Large intestine (tissue), 3 donors: ENCODE data around the gene ZNF678. TPM values are rescaled to one million over a fixed set of nuclear protein-coding genes. Genes with fewer than 3 reads are reported as not detected.
"Not testable (repeated sequence)": the region's sequence is repeated elsewhere in the genome, so short reads cannot be mapped to it uniquely, and the experiment has no call there.

ENCODE experiments used
- DNase-seq, 2 donors: peaks; one replicate each; pipeline versions ENCODE4 v3.0.0 to v3.0.0-alpha.2; 2013
- H3K27ac ChIP-seq: one replicate; pipeline ENCODE4 v1.5.1; 2013; ENCODE audit warnings: low read length
- H3K27me3 ChIP-seq: 2 replicates; pipeline ENCODE4 v1.6.1; 2013; ENCODE audit warnings: low read length; ENCODE audit not compliant: control insufficient read depth, insufficient read depth
- H3K36me3 ChIP-seq: 2 replicates; pipeline ENCODE4 v1.6.1; 2013; ENCODE audit warnings: low read length; ENCODE audit not compliant: control insufficient read depth, insufficient read depth
- H3K4me1 ChIP-seq: one replicate; pipeline ENCODE4 v1.6.1; 2013; ENCODE audit warnings: low read length; ENCODE audit not compliant: control insufficient read depth, insufficient read depth
- H3K4me3 ChIP-seq: one replicate; pipeline ENCODE4 v1.5.1; 2013; ENCODE audit warnings: low read length
- H3K9me3 ChIP-seq: one replicate; pipeline ENCODE4 v1.6.1; 2013; ENCODE audit warnings: mild to moderate bottlenecking, low read depth, low read length, moderate library complexity; ENCODE audit not compliant: control insufficient read depth
- WGBS: methylation state at CpG from one replicate; pipeline ENCODE4 v1.1.5; 2013; ENCODE audit warnings: low lambda C conversion rate; ENCODE audit not compliant: insufficient coverage; 5-methylcytosine and 5-hydroxymethylcytosine counted together
- polyA plus RNA-seq: library from polyadenylated mRNA; unstranded; fragments of 120-200 nt; gene quantifications from one replicate; pipeline ENCODE4 v1.2.1, GENCODE V29; 2013

ZNF678 gene
- polyA plus RNA-seq, 1 donor: 7.2 TPM

DNA sequence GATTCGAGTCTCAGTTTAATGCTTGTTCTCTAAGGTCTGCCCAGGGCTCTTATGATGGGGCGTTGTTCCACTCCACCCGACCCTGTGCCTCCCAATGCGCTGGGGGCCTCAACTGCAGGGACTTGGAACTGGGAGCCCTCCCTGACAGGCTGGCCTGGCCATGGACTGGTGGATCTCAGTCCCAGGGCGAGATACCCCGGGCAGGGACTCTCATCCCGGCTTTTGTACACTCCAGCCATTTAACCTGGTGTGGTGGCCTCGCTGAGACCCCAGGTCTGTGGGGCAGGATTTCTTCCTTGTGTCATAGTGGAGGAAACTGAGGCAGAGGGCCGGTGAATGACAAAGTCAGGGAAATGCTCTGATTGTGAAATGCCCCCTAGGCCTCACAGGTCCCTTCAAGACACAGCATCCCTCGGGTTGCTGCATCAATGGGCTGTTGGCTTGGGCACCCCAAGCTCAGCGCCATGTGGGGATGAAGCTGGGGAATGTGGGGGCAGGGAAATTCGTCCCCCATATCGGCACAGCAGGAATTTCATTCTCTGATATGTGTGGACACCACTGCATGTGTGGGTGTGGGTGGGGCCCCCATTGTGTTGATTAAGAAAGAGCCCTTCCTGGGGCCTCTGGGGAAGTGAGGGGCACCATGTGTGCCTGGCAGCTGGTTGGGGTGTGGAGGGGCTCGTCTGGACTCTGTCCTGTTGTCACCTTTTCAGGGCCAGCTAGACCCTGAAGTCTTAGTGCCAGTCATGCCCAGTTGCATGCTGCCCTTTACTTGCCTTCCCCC, 19.9 kb upstream of the ZNF678 start:
- H3K4me1 ChIP-seq: peaks cover 7% of the 10 kb centered on the region
- H3K4me3 ChIP-seq: no peak overlapping the region
- no peaks in the 10 kb centered on the region for H3K36me3 ChIP-seq
- H3K27ac ChIP-seq: no peak overlapping the region
- no peak for DNase-seq
- H3K27me3 ChIP-seq: no peaks in the 10 kb centered on the region
- no CpG with 5 or more reads among the region's 14 CpGs for WGBS
- H3K9me3 ChIP-seq: no peaks in the 10 kb centered on the region

GRCh38 chr1:227544067-227545050, 19.0 kb upstream of the ZNF678 start:
- Histone ChIP-seq H3K4me3 (no peak overlapping the region), H3K27ac (no peak overlapping the region), H3K9me3 (no peaks in the 10 kb centered on the region), H3K27me3 (no peaks in the 10 kb centered on the region), H3K36me3 (no peaks in the 10 kb centered on the region), H3K4me1 (peaks cover 7% of the 10 kb centered on the region)
- no CpG with 5 or more reads among the region's 9 CpGs for WGBS
- no peak for DNase-seq

- Histone ChIP-seq H3K4me3 (no peak overlapping the region), H3K4me1 (peaks cover 7% of the 10 kb centered on the region), H3K27ac (no peak overlapping the region), H3K36me3 (no peaks in the 10 kb centered on the region), H3K9me3 (no peaks in the 10 kb centered on the region), H3K27me3 (no peaks in the 10 kb centered on the region)
- WGBS: no CpG with 5 or more reads among the region's 5 CpGs
- no peak for DNase-seq
These were observed 18.0 kb upstream of the ZNF678 start for GRCh38 chr1:227545361-227545760.

- H3K27me3 ChIP-seq: no peaks in the 10 kb centered on the region
- no peak for DNase-seq
- no CpG with 5 or more reads among the region's 5 CpGs for WGBS
These were observed 17.3 kb upstream of the ZNF678 start for GRCh38 chr1:227546059-227546458.

DNA sequence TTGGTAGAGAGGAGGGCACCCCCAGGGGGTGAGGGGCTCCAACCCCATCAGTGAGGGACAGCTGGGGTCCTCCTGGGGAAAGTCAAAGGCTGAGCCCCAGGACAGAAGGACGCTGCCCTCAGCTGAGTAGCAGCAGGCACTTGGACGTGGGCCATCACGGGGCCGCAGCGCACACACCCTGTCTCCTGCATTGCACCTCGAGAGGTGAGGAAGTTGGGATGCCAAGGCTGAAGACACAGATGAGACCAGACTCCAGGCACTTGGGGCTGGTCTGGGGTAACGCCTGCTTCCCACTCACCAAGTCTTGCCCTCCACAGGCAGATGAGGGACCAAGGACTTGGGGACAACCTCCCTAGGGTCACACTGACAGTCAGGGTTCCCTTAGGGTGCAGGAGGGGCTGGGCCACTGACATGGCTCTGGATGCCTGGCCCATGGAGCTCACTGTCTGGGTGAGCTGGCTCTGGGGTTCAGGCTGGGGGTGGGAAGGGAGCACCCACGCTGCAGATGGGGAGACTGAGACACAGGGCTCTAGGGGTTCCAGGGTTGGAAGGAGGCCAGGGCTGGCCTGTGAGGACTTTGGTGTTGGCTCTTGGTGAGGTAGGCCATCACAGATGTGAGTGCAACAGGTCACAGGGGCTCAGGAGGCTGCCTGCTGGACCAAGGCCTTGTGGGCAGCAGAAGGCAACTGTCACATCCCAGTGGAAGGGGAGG, 16.6 kb upstream of the ZNF678 start:
- no CpG with 5 or more reads among the region's 8 CpGs for WGBS
- no peak for DNase-seq
- Histone ChIP-seq H3K9me3 (no peaks in the 10 kb centered on the region), H3K27ac (no peak overlapping the region), H3K27me3 (no peaks in the 10 kb centered on the region), H3K4me3 (no peak overlapping the region), H3K36me3 (no peaks in the 10 kb centered on the region), H3K4me1 (peaks cover 7% of the 10 kb centered on the region)

More at GRCh38 chr1:227546059-227546458, 17.3 kb upstream of the ZNF678 start:
- H3K4me1 ChIP-seq: peaks cover 7% of the 10 kb centered on the region
- H3K36me3 ChIP-seq: no peaks in the 10 kb centered on the region
- H3K4me3 ChIP-seq: no peak overlapping the region
- no peaks in the 10 kb centered on the region for H3K9me3 ChIP-seq
- no peak overlapping the region for H3K27ac ChIP-seq

DNA sequence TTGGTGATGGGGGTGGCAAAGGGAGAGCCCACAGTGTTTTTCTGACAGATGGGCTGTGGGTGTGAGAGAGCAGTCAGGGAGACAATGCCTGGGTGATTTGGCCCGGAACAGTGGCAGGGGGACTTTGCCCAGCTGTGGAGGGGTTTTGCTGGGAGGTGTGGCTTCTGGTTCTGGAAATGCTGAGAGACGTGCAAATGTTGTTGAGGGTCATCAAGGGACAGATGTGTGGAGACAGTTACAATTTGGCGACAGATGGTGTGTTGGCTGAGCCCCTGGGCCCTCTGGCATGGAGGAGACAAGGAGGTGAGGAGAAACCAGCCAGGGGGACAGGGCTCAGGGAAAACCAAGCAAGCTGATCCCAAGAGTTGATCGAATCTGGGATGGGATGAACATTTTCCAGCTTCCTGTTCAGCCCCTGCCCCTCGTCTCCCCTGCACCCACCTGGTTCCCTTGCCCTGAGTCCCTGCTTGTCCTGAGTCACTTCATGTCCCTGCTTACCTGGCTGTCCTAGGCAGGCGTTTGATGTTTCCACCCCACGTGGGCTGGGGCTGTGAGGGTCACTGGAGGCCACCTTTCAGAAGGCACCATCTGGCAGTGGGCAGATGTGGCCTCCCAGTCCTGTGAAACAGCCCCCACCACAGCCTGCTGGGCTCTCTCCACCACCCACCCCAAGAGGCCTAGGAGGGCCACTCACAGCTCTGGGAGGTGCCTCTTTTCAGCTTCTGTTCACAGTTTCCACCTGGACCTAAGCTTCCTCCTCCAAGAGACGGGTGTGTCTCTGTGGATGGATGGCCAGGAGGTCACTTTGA, 15.8 kb upstream of the ZNF678 start:
- no peaks in the 10 kb centered on the region for H3K36me3 ChIP-seq
- no peak for DNase-seq
- WGBS: no CpG with 5 or more reads among the region's 8 CpGs
- H3K27me3 ChIP-seq: no peaks in the 10 kb centered on the region
- no peaks in the 10 kb centered on the region for H3K9me3 ChIP-seq
- no peak overlapping the region for H3K4me3 ChIP-seq
- peaks cover 7% of the 10 kb centered on the region for H3K4me1 ChIP-seq
- H3K27ac ChIP-seq: no peak overlapping the region

DNA sequence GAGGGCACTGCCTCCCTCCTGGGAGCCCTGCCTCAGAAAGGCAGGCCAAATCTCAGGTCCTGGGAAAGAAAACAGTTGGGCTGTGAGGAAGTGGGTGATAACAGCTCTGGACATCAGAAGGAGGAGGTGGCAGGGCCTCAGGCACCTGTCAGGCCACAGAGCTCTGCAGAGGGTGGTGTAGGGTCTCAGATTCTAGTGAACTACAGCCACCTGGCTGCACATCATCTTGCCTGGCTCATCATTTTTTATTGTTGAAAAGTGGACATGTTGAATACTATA, 15.3 kb upstream of the ZNF678 start:
- H3K4me1 ChIP-seq: peaks cover 4% of the 10 kb centered on the region
- H3K27me3 ChIP-seq: no peaks in the 10 kb centered on the region
- H3K36me3 ChIP-seq: no peaks in the 10 kb centered on the region
- no peak overlapping the region for H3K4me3 ChIP-seq
- DNase-seq: no peak
- no peaks in the 10 kb centered on the region for H3K9me3 ChIP-seq
- H3K27ac ChIP-seq: no peak overlapping the region

DNA sequence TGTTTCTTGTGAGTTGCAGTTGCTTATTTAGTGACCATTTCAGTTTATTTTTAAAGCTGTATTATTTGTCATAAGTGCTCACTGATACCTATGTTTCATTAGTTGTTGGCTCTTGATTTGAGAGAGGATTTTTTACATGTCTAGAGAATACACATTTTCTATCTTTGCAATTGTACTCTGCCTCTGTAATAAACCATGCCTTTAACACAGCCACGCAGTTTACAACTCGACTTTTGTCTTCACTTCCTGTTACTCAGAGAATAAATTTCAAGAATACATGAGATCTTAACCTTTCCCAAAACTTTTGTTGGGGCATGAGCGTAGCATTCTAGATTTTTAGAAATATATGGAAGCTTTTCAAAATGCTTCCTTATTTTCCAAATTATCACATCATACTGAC, 14.9 kb upstream of the ZNF678 start:
- peaks cover under 1% of the 10 kb centered on the region for H3K4me1 ChIP-seq
- no peaks in the 10 kb centered on the region for H3K27me3 ChIP-seq
- WGBS: 100% methylated on average over 1 of the region's 3 CpGs
- H3K9me3 ChIP-seq: no peaks in the 10 kb centered on the region
- DNase-seq: no peak
- no peak overlapping the region for H3K4me3 ChIP-seq
- H3K27ac ChIP-seq: no peak overlapping the region
- H3K36me3 ChIP-seq: no peaks in the 10 kb centered on the region

- no peak for DNase-seq
- no peaks in the 10 kb centered on the region for H3K4me1 ChIP-seq
- no peaks in the 10 kb centered on the region for H3K27me3 ChIP-seq
- no CpG with 5 or more reads among the region's 2 CpGs for WGBS
- no peaks in the 10 kb centered on the region for H3K9me3 ChIP-seq
- H3K27ac ChIP-seq: no peak overlapping the region
- no peaks in the 10 kb centered on the region for H3K36me3 ChIP-seq
- H3K4me3 ChIP-seq: no peak overlapping the region
These were observed 13.5 kb upstream of the ZNF678 start for GRCh38 chr1:227549892-227550291.

DNA sequence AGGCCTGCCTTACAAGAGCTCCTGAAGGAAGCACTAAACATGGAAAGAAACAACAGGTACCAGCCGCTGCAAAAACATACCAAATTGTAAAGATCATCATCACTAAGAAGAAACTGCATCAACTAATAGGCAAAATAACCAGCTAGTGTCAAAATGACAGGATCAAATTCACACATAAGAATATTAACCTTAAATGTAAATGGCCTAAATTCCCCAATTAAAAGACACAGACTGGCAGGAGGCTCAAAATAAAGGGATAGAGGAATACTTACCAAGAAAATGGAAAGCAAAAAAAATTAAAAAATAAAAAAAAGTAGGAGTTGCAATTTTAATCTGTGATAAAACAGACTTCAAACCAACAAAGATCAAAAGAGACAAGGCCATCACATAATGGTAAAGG, 11.5 kb upstream of the ZNF678 start:
- not testable (repeated sequence) for DNase-seq, H3K9me3 ChIP-seq, H3K27ac ChIP-seq, H3K4me3 ChIP-seq, H3K4me1 ChIP-seq, H3K27me3 ChIP-seq, H3K36me3 ChIP-seq
- no CpG with 5 or more reads among the region's 1 CpG for WGBS
